Measurements from ENCODE around the gene KRTAP10-8. TPM values are rescaled to one million over a fixed set of nuclear protein-coding genes. Genes with fewer than 3 reads are reported as not detected.
"Not testable (repeated sequence)": the region's sequence is repeated elsewhere in the genome, so short reads cannot be mapped to it uniquely, and the experiment has no call there.

The KRTAP10-8 gene
- total and polyA plus RNA-seq, 7 experiments from 2014 or later = not detected

GRCh38 chr21:44627181-44627822 lies 15.4 kb downstream of the KRTAP10-8 start:
- Histone ChIP-seq H3K9me3 (ENCODE audit: control insufficient read depth in 2 of 3, low read length in 3 of 3) (peaks cover 5 to 38% (median 9%) of the 10 kb centered on the region in 3 experiments), H3K4me1 (ENCODE audit: control insufficient read depth in 2 of 2, insufficient read depth in 2 of 2, low read length in 2 of 2) (peaks cover 20 to 29% of the 10 kb centered on the region in 2 donors)
- H3K9me3 Mint-ChIP-seq = peaks cover 26 to 58% (median 44%) of the 10 kb centered on the region in 11 donors
- peak overlapping the region in 5 of 9 donors; percentile 8 to 84 (median 32) for H3K27ac Mint-ChIP-seq
- peaks cover 25 to 49% (median 32%) of the 10 kb centered on the region in 5 donors for H3K36me3 Mint-ChIP-seq
- H3K36me3 ChIP-seq (ENCODE audit: control insufficient read depth in 2 of 3, insufficient read depth in 3 of 3, low read length in 3 of 3); H3K4me3 ChIP-seq (ENCODE audit: low read length); H3K27me3 ChIP-seq (ENCODE audit: control insufficient read depth in 2 of 2, insufficient read depth in 2 of 2, low read length in 2 of 2); DNase-seq; intact Hi-C loops (cut with micrococcal nuclease); ATAC-seq; H3K27ac ChIP-seq (ENCODE audit: low read depth, low read length); CTCF ChIA-PET: not testable (repeated sequence)
- H3K27me3 Mint-ChIP-seq = peaks cover 0 to 21% (median 0%) of the 10 kb centered on the region in 5 donors
- peak overlapping the region in 1 of 10 donors; percentile 47 for H3K4me3 Mint-ChIP-seq
- peaks cover 4 to 43% (median 35%) of the 10 kb centered on the region in 7 donors for H3K4me1 Mint-ChIP-seq
- POLR2A ChIA-PET = interaction anchor here (1.6 kb wide), 1 partner anchor 10 kb away, joined by 5 read pairs; no protein-coding TSS in a partner anchor

- Histone ChIP-seq H3K4me1 (ENCODE audit: control insufficient read depth in 2 of 2, insufficient read depth in 2 of 2, low read length in 2 of 2) (peaks cover 20 to 29% of the 10 kb centered on the region in 2 donors), H3K9me3 (ENCODE audit: control insufficient read depth in 2 of 3, low read length in 3 of 3) (peaks cover 5 to 40% (median 9%) of the 10 kb centered on the region in 3 experiments)
- DNase-seq; H3K27ac ChIP-seq (ENCODE audit: low read depth, low read length); H3K36me3 ChIP-seq (ENCODE audit: control insufficient read depth in 2 of 3, insufficient read depth in 3 of 3, low read length in 3 of 3); H3K27me3 ChIP-seq (ENCODE audit: control insufficient read depth in 2 of 2, insufficient read depth in 2 of 2, low read length in 2 of 2); ATAC-seq; CTCF ChIA-PET; intact Hi-C loops (cut with micrococcal nuclease); H3K4me3 ChIP-seq (ENCODE audit: low read length); POLR2A ChIA-PET: not testable (repeated sequence)
- peaks cover 22 to 58% (median 43%) of the 10 kb centered on the region in 11 donors for H3K9me3 Mint-ChIP-seq
- H3K27me3 Mint-ChIP-seq = peaks cover 0 to 22% (median 0%) of the 10 kb centered on the region in 5 donors
- peak overlapping the region in 4 of 9 donors; percentile 8 to 51 (median 28) for H3K27ac Mint-ChIP-seq
- H3K4me1 Mint-ChIP-seq = peaks cover 4 to 43% (median 32%) of the 10 kb centered on the region in 7 donors
- peaks cover 25 to 44% (median 29%) of the 10 kb centered on the region in 5 donors for H3K36me3 Mint-ChIP-seq
- peak overlapping the region in 1 of 10 donors; percentile 47 for H3K4me3 Mint-ChIP-seq
Measured at GRCh38 chr21:44627831-44628233, 16.0 kb downstream of the KRTAP10-8 start.

GRCh38 chr21:44628707-44629391 lies 17.0 kb downstream of the KRTAP10-8 start:
- Mint-ChIP-seq H3K27ac (peak overlapping the region in 3 of 9 donors; percentile 51 to 88 (median 81)), H3K36me3 (peaks cover 19 to 44% (median 24%) of the 10 kb centered on the region in 5 donors), H3K9me3 (peaks cover 17 to 58% (median 40%) of the 10 kb centered on the region in 11 donors), H3K27me3 (peaks cover 0 to 27% (median 0%) of the 10 kb centered on the region in 5 donors), H3K4me3 (peak overlapping the region in 1 of 10 donors; percentile 75), H3K4me1 (peaks cover 4 to 43% (median 27%) of the 10 kb centered on the region in 7 donors)
- intact Hi-C loops (cut with micrococcal nuclease) = no loop called here
- H3K4me3 ChIP-seq (ENCODE audit: low read length) = no peak overlapping the region
- H3K36me3 ChIP-seq (ENCODE audit: control insufficient read depth in 2 of 3, insufficient read depth in 3 of 3, low read length in 3 of 3) = no peaks in the 10 kb centered on the region
- ChIA-PET CTCF (interaction anchor here (0.5 kb wide), 1 partner anchor 246 kb away, joined by 4 read pairs; no protein-coding TSS in a partner anchor), POLR2A (no interaction called here)
- H3K4me1 ChIP-seq (ENCODE audit: control insufficient read depth in 2 of 2, insufficient read depth in 2 of 2, low read length in 2 of 2) = peaks cover 20 to 29% of the 10 kb centered on the region in 2 donors
- H3K9me3 ChIP-seq (ENCODE audit: control insufficient read depth in 2 of 3, low read length in 3 of 3) = peaks cover 0 to 32% (median 9%) of the 10 kb centered on the region in 3 experiments
- DNase-seq = no peak
- no peak overlapping the region for H3K27ac ChIP-seq (ENCODE audit: low read depth, low read length)
- ATAC-seq = no peak
- no peaks in the 10 kb centered on the region for H3K27me3 ChIP-seq (ENCODE audit: control insufficient read depth in 2 of 2, insufficient read depth in 2 of 2, low read length in 2 of 2)

- Mint-ChIP-seq H3K4me3 (peak overlapping the region in 7 of 10 donors; percentile 25 to 75 (median 53)), H3K27me3 (peaks cover 0 to 30% (median 0%) of the 10 kb centered on the region in 5 donors), H3K36me3 (peaks cover 12 to 31% (median 15%) of the 10 kb centered on the region in 5 donors), H3K4me1 (peaks cover 4 to 42% (median 28%) of the 10 kb centered on the region in 7 donors), H3K27ac (peak overlapping the region in 8 of 9 donors; percentile 65 to 88 (median 82)), H3K9me3 (peaks cover 13 to 55% (median 34%) of the 10 kb centered on the region in 11 donors)
- Histone ChIP-seq H3K27ac (ENCODE audit: low read depth, low read length) (peak overlapping the region; percentile 14), H3K27me3 (ENCODE audit: control insufficient read depth in 2 of 2, insufficient read depth in 2 of 2, low read length in 2 of 2) (no peaks in the 10 kb centered on the region), H3K4me3 (ENCODE audit: low read length) (peak overlapping the region; percentile 22), H3K4me1 (ENCODE audit: control insufficient read depth in 2 of 2, insufficient read depth in 2 of 2, low read length in 2 of 2) (peaks cover 20 to 29% of the 10 kb centered on the region in 2 donors), H3K9me3 (ENCODE audit: control insufficient read depth in 2 of 3, low read length in 3 of 3) (peaks cover 0 to 25% (median 9%) of the 10 kb centered on the region in 3 experiments), H3K36me3 (ENCODE audit: control insufficient read depth in 2 of 3, insufficient read depth in 3 of 3, low read length in 3 of 3) (no peaks in the 10 kb centered on the region)
- DNase-seq (peak in 1 of 9 donors; percentile 13), ATAC-seq (no peak)
- ChIA-PET POLR2A (interaction anchor here (1.0 to 1.4 kb wide), 2 partner anchors 11 to 13 kb away, joined by 4 to 5 read pairs; no protein-coding TSS in a partner anchor), CTCF (no interaction called here)
- intact Hi-C loops (cut with micrococcal nuclease) = loop anchor here in 1 of 2 donors (5.0 kb wide), 1 partner anchor 42 kb away; no protein-coding TSS in a partner anchor
Measured at GRCh38 chr21:44630440-44630839, 18.6 kb downstream of the KRTAP10-8 start.

- no peaks in the 10 kb centered on the region for H3K36me3 ChIP-seq (ENCODE audit: control insufficient read depth in 2 of 3, insufficient read depth in 3 of 3, low read length in 3 of 3)
- ChIA-PET POLR2A (no interaction called here), CTCF (interaction anchor here (0.9 kb wide), 1 partner anchor 122 kb away, joined by 3 read pairs; no protein-coding TSS in a partner anchor)
- H3K27me3 ChIP-seq (ENCODE audit: control insufficient read depth in 2 of 2, insufficient read depth in 2 of 2, low read length in 2 of 2) = no peaks in the 10 kb centered on the region
- peak overlapping the region in 2 of 9 donors; percentile 43 to 71 for H3K27ac Mint-ChIP-seq
- no peak overlapping the region for H3K27ac ChIP-seq (ENCODE audit: low read depth, low read length)
- peaks cover 16 to 20% of the 10 kb centered on the region in 2 donors for H3K4me1 ChIP-seq (ENCODE audit: control insufficient read depth in 2 of 2, insufficient read depth in 2 of 2, low read length in 2 of 2)
- no peak overlapping the region for H3K4me3 ChIP-seq (ENCODE audit: low read length)
- H3K4me3 Mint-ChIP-seq = peak overlapping the region in 1 of 10 donors; percentile 45
- H3K27me3 Mint-ChIP-seq = peaks cover 0 to 35% (median 0%) of the 10 kb centered on the region in 5 donors
- no peak for DNase-seq
- no peak for ATAC-seq
- peaks cover 0 to 25% (median 9%) of the 10 kb centered on the region in 3 experiments for H3K9me3 ChIP-seq (ENCODE audit: control insufficient read depth in 2 of 3, low read length in 3 of 3)
- H3K4me1 Mint-ChIP-seq = peaks cover 4 to 32% (median 28%) of the 10 kb centered on the region in 7 donors
- peaks cover 13 to 55% (median 34%) of the 10 kb centered on the region in 11 donors for H3K9me3 Mint-ChIP-seq
- peaks cover 12 to 31% (median 15%) of the 10 kb centered on the region in 5 donors for H3K36me3 Mint-ChIP-seq
- intact Hi-C loops (cut with micrococcal nuclease) = loop anchor here in 1 of 2 donors (5.0 kb wide), 1 partner anchor 40 kb away; no protein-coding TSS in a partner anchor
Measured at GRCh38 chr21:44632067-44632466, 20.2 kb downstream of the KRTAP10-8 start.
